Keratinocyte (primary cell): ENCODE measurements around the gene GHRL. TPM values are rescaled to one million over a fixed set of nuclear protein-coding genes. Genes with fewer than 3 reads are reported as not detected.

ENCODE experiments used
- DNase-seq: peaks from one replicate; pipeline ENCODE4 v3.0.0-alpha.2; 2011; ENCODE audit warnings: low read depth, missing footprints, low spot score
- FAIRE-seq: peaks from 2 replicates; lab custom pipeline; 2011; peaks lifted over from hg19 to GRCh38; lab: Jason Lieb, UNC
- H2AFZ ChIP-seq: 2 replicates; pipeline ENCODE4 v1.6.0; 2012; ENCODE audit warnings: low read length, control low read depth, inconsistent platforms; ENCODE audit not compliant: control insufficient read depth
- H3K27ac ChIP-seq: 2 replicates; pipeline ENCODE4 v1.5.1; 2011; ENCODE audit warnings: low read length; ENCODE audit not compliant: control insufficient read depth, insufficient read depth
- H3K27me3 ChIP-seq: 3 replicates; pipeline ENCODE4 v1.6.0; 2011; ENCODE audit warnings: low read length; ENCODE audit not compliant: control insufficient read depth, insufficient read depth; ENCODE audit errors: extremely low read depth
- H3K36me3 ChIP-seq, 2 experiments: 2 replicates in 1 of 2; 3 replicates in 1 of 2; pipeline ENCODE4 v1.5.1; 2011; ENCODE audit warnings: low read length in 2 of 2, mild to moderate bottlenecking in 1 of 2; ENCODE audit not compliant: control insufficient read depth in 2 of 2, insufficient read depth in 2 of 2; ENCODE audit errors: extremely low read depth in 1 of 2
- H3K4me1 ChIP-seq: 3 replicates; pipeline ENCODE4 v1.5.1; 2011; ENCODE audit warnings: low read length; ENCODE audit not compliant: control insufficient read depth, insufficient read depth; ENCODE audit errors: extremely low read depth
- H3K4me2 ChIP-seq: 3 replicates; pipeline ENCODE4 v1.6.0; 2011; ENCODE audit warnings: low read depth, low read length; ENCODE audit not compliant: control insufficient read depth, insufficient read depth; ENCODE audit errors: extremely low read depth
- H3K4me3 ChIP-seq, 3 experiments: fragments of 200-600 bp in 1 of 3; sonication (generic) in 1 of 3; 2 replicates in 2 of 3; 3 replicates in 1 of 3; pipeline ENCODE4 v1.5.1; 2011 to 2016; ENCODE audit warnings: low read length in 3 of 3, mild to moderate bottlenecking in 3 of 3, control low read depth in 2 of 3, inconsistent platforms in 1 of 3, low read depth in 1 of 3, mixed read lengths in 1 of 3, mixed run types in 1 of 3, moderate library complexity in 1 of 3; ENCODE audit not compliant: control insufficient read depth in 2 of 3, insufficient read depth in 2 of 3; ENCODE audit errors: extremely low read depth in 1 of 3
- H3K79me2 ChIP-seq: 2 replicates; pipeline ENCODE4 v1.6.0; 2012; ENCODE audit warnings: low read length; ENCODE audit not compliant: control insufficient read depth, insufficient read depth
- H3K9ac ChIP-seq: 3 replicates; pipeline ENCODE4 v1.6.0; 2011; ENCODE audit warnings: low read length; ENCODE audit not compliant: control insufficient read depth, insufficient read depth; ENCODE audit errors: extremely low read depth
- H3K9me1 ChIP-seq: 3 replicates; pipeline ENCODE4 v1.6.0; 2011; ENCODE audit warnings: low read length; ENCODE audit not compliant: control insufficient read depth, insufficient read depth; ENCODE audit errors: extremely low read depth
- H3K9me3 ChIP-seq: 2 replicates; pipeline ENCODE4 v1.5.1; 2012; ENCODE audit warnings: low read depth, low read length; ENCODE audit not compliant: control insufficient read depth
- H4K20me1 ChIP-seq: 3 replicates; pipeline ENCODE4 v1.6.0; 2011; ENCODE audit warnings: low read length; ENCODE audit not compliant: control insufficient read depth, insufficient read depth; ENCODE audit errors: extremely low read depth
- CTCF ChIP-seq, 3 experiments: IDR thresholded peaks in 1 of 3; conservative IDR thresholded peaks in 1 of 3; optimal IDR thresholded peaks in 1 of 3; 2 replicates in 2 of 3; 3 replicates in 1 of 3; pipeline versions ENCODE3 to v1.5.1; 2011; ENCODE audit warnings: low read length in 3 of 3, mild to moderate bottlenecking in 3 of 3, moderate library complexity in 2 of 3, control low read depth in 1 of 3, inconsistent platforms in 1 of 3; ENCODE audit not compliant: insufficient read depth in 2 of 3; ENCODE audit errors: extremely low read depth in 1 of 3
- EZH2 ChIP-seq: IDR thresholded peaks from one replicate; pipeline ENCODE4 v1.6.1; 2012; ENCODE audit warnings: inconsistent platforms, mild to moderate bottlenecking, low read length, moderate library complexity
- dilution Hi-C: fragments of 300-500 bp; cut with MboI; formaldehyde crosslinking; loops from one replicate; pipeline ENCODE4 v1.7.0; 2020; ENCODE audit warnings: low sequenced_read_pairs; ENCODE audit not compliant: extremely low pct_ligation_motif_present
- polyA plus RNA-seq, 5 experiments: library from polyadenylated mRNA; depleted of rRNA in 3 of 5; stranded (reverse) in 3 of 5; stranded (forward) in 1 of 5; unstranded in 1 of 5; fragments of >200 nt; gene quantifications; 1 replicate in 1 of 5; 2 replicates in 3 of 5; 3 replicates in 1 of 5; pipeline versions ENCODE4 v1.2.1 to v1.2.3, GENCODE V29; 2011 to 2012; ENCODE audit warnings: missing spikeins in 2 of 5, low read depth in 1 of 5, low replicate concordance in 1 of 5

The GHRL gene
- polyA plus RNA-seq, 1 donor (not counting 4 experiments of a cell fraction or from before 2014, with no cell fraction given) = not detected

DNA sequence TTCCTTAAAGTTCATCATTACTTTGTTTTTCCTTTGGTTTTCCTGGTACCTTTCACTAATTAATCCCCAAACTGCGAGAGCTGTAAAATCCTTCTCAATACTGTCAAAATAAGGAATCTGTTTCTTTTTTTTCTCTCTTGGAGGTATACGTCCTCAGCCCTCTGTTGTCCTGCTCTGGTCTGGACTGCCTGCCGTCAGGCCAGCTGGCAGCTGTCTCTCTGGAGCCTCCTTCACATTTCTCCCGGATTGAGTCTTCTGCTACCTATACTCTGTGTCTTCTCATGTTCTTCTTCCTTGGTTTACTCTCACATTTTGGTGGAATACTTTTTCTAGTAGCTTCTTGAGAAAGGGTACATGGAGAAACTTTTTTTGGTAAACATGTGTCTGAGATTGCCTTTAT is 30.7 kb downstream of the GHRL start:
- FAIRE-seq (no peak), DNase-seq (no peak)
- no peak overlapping the region for H3K27ac ChIP-seq
- H3K4me2 ChIP-seq = no peak overlapping the region
- H3K27me3 ChIP-seq = no peaks in the 10 kb centered on the region
- H3K4me1 ChIP-seq = no peaks in the 10 kb centered on the region
- dilution Hi-C loops = no loop called here
- no peaks in the 10 kb centered on the region for H3K9me1 ChIP-seq
- peaks cover 9 to 15% of the 10 kb centered on the region in 2 experiments for H3K36me3 ChIP-seq
- no peaks in the 10 kb centered on the region for H4K20me1 ChIP-seq
- no peaks in the 10 kb centered on the region for H3K9me3 ChIP-seq
- H2AFZ ChIP-seq = no peak overlapping the region
- TF ChIP-seq CTCF (optimal IDR thresholded peaks at IDR 0.05 in 1 of 3, IDR thresholded peaks at IDR 0.05 in 1 of 3, conservative IDR thresholded peaks at IDR 0.05 in 1 of 3; ENCODE audit: extremely low read depth in 1 of 3, insufficient read depth in 2 of 3, low read length in 3 of 3) = no peak
- no peak for TF ChIP-seq EZH2
- no peak overlapping the region for H3K4me3 ChIP-seq
- H3K9ac ChIP-seq = no peak overlapping the region
- peaks cover 37% of the 10 kb centered on the region for H3K79me2 ChIP-seq

DNA sequence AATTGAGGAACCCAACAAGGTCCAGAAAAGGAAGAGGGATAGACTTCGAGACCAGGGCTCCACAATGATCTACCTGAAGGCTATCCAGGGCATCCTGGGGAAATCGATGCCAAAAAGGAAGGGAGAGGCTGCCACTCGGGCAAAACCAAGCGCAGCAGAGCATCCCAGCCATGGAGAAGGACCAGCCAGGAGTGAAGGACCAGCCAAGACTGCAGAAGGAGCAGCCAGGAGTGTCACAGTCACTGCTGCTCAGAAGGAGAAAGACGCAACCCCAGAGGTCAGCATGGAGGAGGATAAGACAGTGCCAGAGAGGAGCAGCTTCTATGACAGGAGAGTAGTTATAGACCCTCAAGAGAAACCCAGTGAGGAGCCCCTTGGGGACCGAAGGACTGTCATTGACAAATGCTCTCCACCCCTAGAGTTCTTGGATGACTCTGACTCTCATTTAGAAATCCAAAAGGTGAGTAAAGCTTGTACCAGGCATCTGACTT is 32.5 kb downstream of the GHRL start:
- Histone ChIP-seq H3K27ac (no peak overlapping the region), H3K4me1 (no peaks in the 10 kb centered on the region), H2AFZ (no peak overlapping the region), H3K79me2 (peaks cover 38% of the 10 kb centered on the region), H3K4me3 (no peak overlapping the region), H3K4me2 (no peak overlapping the region), H3K9me1 (no peaks in the 10 kb centered on the region), H4K20me1 (no peaks in the 10 kb centered on the region), H3K27me3 (no peaks in the 10 kb centered on the region), H3K9me3 (no peaks in the 10 kb centered on the region), H3K9ac (no peak overlapping the region), H3K36me3 (peaks cover 16 to 17% of the 10 kb centered on the region in 2 experiments)
- DNase-seq (no peak), FAIRE-seq (no peak)
- dilution Hi-C loops = no loop called here
- no peak for TF ChIP-seq EZH2
- TF ChIP-seq CTCF (optimal IDR thresholded peaks at IDR 0.05 in 1 of 3, IDR thresholded peaks at IDR 0.05 in 1 of 3, conservative IDR thresholded peaks at IDR 0.05 in 1 of 3; ENCODE audit: extremely low read depth in 1 of 3, insufficient read depth in 2 of 3, low read length in 3 of 3) = no peak
